Measurements from ENCODE around the gene LSM11. TPM values are rescaled to one million over a fixed set of nuclear protein-coding genes. Genes with fewer than 3 reads are reported as not detected.

LSM11 gene
- total and polyA plus RNA-seq, 2 donors (not counting 1 experiment from before 2014, with no cell fraction given): 1.00 to 4.2 TPM

GRCh38 chr5:157747766-157748700 is 4.5 kb downstream of the LSM11 start:
- Histone ChIP-seq H3K27ac (ENCODE audit: low read length in 2 of 2) (no peak overlapping the region), H3K9me3 (ENCODE audit: control extremely low read depth in 1 of 3, control insufficient read depth in 2 of 3, insufficient read depth in 1 of 3, low read length in 2 of 3) (no peaks in the 10 kb centered on the region), H3K4me2 (replicated peaks; ENCODE audit: low read depth, low read length, poor library complexity, severe bottlenecking) (no peak overlapping the region), H3K79me2 (ENCODE audit: control insufficient read depth, insufficient read depth, low read length) (peaks cover 8% of the 10 kb centered on the region), H3K4me1 (ENCODE audit: control insufficient read depth in 2 of 2, insufficient read depth in 2 of 2, low read length in 2 of 2) (peaks cover 9 to 11% of the 10 kb centered on the region in 2 donors), H3K27me3 (replicated peaks in 1 of 4; ENCODE audit: control extremely low read depth in 1 of 4, control insufficient read depth in 3 of 4, insufficient read depth in 4 of 4, low read length in 3 of 4) (no peaks in the 10 kb centered on the region), H3K36me3 (replicated peaks in 1 of 2; ENCODE audit: control extremely low read depth in 1 of 2, control insufficient read depth in 1 of 2, extremely low read depth in 1 of 2, insufficient read depth in 2 of 2, low read length in 1 of 2) (peaks cover 0 to 7% of the 10 kb centered on the region in 2 experiments), H4K20me1 (ENCODE audit: control insufficient read depth, insufficient read depth, low read length, poor library complexity, severe bottlenecking) (no peaks in the 10 kb centered on the region), H3K4me3 (ENCODE audit: control extremely low read depth in 1 of 5, extremely low read depth in 1 of 5, insufficient read depth in 1 of 5, low read depth in 2 of 5, low read length in 4 of 5) (no peak overlapping the region), H3K9ac (ENCODE audit: low read length) (no peak overlapping the region), H2AFZ (ENCODE audit: insufficient read depth, low read depth, low read length, poor library complexity, severe bottlenecking) (no peak overlapping the region)
- H3K27me3 Mint-ChIP-seq: no peaks in the 10 kb centered on the region
- TF ChIP-seq EZH2 (IDR thresholded peaks at IDR 0.05; ENCODE audit: borderline replicate concordance, insufficient read depth, low read depth, low read length, poor library complexity, severe bottlenecking) (no peak), CTCF (IDR thresholded peaks at IDR 0.05) (no peak)
- intact Hi-C loops (cut with micrococcal nuclease): no loop called here
- ChIA-PET CTCF (interaction anchor here (9.0 kb wide), 1 partner anchor 79 kb away, joined by 100 read pairs; the partner anchor contains the start of gene C5orf52), POLR2A (interaction anchor here (0.6 kb wide), 1 partner anchor 30 kb away, joined by 3 read pairs; no protein-coding TSS in a partner anchor)
- no peaks in the 10 kb centered on the region for H3K9me3 Mint-ChIP-seq (ENCODE audit: insufficient read depth)
- ATAC-seq (ENCODE audit: low read depth): no peak
- no peak overlapping the region for H3K27ac Mint-ChIP-seq
- no peak overlapping the region for H3K4me3 Mint-ChIP-seq
- peaks cover 17% of the 10 kb centered on the region for H3K4me1 Mint-ChIP-seq
- WGBS (ENCODE audit: insufficient coverage): 92% methylated on average over 3 of the region's 8 CpGs
- no peak for DNase-seq

Measured in B cell (primary cell).